ENCODE results near the gene SFXN3. TPM values are rescaled to one million over a fixed set of nuclear protein-coding genes. Genes with fewer than 3 reads are reported as not detected.

The SFXN3 gene
- total and polyA plus RNA-seq, 2 of the 13 experiments (the other 11 are each of a cell fraction or from before 2014, with no cell fraction given), result 16.8 to 71.5 TPM

GRCh38 chr10:101011517-101012423 lies 19.3 kb upstream of the SFXN3 start (continued):
- TF ChIP-seq FOSL1 (CRISPR knock-in tag; IDR thresholded peaks at IDR 0.05; ENCODE audit: borderline replicate concordance) (no peak), SMAD9 (CRISPR knock-in tag; IDR thresholded peaks at IDR 0.05) (no peak), AKAP8 (CRISPR knock-in tag; IDR thresholded peaks at IDR 0.05) (no peak), MLLT10 (CRISPR knock-in tag; IDR thresholded peaks at IDR 0.05) (no peak), MBD4 (IDR thresholded peaks at IDR 0.05; ENCODE audit: borderline replicate concordance, low read length) (no peak)
- TF ChIP-seq, protein P1, sequence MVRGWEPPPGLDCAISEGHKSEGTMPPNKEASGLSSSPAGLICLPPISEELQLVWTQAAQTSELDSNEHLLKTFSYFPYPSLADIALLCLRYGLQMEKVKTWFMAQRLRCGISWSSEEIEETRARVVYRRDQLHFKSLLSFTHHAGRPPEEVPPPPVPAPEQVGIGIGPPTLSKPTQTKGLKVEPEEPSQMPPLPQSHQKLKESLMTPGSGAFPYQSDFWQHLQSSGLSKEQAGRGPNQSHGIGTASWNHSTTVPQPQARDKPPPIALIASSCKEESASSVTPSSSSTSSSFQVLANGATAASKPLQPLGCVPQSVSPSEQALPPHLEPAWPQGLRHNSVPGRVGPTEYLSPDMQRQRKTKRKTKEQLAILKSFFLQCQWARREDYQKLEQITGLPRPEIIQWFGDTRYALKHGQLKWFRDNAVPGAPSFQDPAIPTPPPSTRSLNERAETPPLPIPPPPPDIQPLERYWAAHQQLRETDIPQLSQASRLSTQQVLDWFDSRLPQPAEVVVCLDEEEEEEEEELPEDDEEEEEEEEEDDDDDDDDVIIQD (CRISPR knock-in tag; IDR thresholded peaks at IDR 0.05; ENCODE audit: low read depth), result no peak
- TF ChIP-seq, protein P2, sequence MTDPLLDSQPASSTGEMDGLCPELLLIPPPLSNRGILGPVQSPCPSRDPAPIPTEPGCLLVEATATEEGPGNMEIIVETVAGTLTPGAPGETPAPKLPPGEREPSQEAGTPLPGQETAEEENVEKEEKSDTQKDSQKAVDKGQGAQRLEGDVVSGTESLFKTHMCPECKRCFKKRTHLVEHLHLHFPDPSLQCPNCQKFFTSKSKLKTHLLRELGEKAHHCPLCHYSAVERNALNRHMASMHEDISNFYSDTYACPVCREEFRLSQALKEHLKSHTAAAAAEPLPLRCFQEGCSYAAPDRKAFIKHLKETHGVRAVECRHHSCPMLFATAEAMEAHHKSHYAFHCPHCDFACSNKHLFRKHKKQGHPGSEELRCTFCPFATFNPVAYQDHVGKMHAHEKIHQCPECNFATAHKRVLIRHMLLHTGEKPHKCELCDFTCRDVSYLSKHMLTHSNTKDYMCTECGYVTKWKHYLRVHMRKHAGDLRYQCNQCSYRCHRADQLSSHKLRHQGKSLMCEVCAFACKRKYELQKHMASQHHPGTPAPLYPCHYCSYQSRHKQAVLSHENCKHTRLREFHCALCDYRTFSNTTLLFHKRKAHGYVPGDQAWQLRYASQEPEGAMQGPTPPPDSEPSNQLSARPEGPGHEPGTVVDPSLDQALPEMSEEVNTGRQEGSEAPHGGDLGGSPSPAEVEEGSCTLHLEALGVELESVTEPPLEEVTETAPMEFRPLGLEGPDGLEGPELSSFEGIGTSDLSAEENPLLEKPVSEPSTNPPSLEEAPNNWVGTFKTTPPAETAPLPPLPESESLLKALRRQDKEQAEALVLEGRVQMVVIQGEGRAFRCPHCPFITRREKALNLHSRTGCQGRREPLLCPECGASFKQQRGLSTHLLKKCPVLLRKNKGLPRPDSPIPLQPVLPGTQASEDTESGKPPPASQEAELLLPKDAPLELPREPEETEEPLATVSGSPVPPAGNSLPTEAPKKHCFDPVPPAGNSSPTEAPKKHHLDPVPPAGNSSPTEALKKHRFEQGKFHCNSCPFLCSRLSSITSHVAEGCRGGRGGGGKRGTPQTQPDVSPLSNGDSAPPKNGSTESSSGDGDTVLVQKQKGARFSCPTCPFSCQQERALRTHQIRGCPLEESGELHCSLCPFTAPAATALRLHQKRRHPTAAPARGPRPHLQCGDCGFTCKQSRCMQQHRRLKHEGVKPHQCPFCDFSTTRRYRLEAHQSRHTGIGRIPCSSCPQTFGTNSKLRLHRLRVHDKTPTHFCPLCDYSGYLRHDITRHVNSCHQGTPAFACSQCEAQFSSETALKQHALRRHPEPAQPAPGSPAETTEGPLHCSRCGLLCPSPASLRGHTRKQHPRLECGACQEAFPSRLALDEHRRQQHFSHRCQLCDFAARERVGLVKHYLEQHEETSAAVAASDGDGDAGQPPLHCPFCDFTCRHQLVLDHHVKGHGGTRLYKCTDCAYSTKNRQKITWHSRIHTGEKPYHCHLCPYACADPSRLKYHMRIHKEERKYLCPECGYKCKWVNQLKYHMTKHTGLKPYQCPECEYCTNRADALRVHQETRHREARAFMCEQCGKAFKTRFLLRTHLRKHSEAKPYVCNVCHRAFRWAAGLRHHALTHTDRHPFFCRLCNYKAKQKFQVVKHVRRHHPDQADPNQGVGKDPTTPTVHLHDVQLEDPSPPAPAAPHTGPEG (CRISPR knock-in tag; IDR thresholded peaks at IDR 0.05), result no peak
- TF ChIP-seq, protein P3, sequence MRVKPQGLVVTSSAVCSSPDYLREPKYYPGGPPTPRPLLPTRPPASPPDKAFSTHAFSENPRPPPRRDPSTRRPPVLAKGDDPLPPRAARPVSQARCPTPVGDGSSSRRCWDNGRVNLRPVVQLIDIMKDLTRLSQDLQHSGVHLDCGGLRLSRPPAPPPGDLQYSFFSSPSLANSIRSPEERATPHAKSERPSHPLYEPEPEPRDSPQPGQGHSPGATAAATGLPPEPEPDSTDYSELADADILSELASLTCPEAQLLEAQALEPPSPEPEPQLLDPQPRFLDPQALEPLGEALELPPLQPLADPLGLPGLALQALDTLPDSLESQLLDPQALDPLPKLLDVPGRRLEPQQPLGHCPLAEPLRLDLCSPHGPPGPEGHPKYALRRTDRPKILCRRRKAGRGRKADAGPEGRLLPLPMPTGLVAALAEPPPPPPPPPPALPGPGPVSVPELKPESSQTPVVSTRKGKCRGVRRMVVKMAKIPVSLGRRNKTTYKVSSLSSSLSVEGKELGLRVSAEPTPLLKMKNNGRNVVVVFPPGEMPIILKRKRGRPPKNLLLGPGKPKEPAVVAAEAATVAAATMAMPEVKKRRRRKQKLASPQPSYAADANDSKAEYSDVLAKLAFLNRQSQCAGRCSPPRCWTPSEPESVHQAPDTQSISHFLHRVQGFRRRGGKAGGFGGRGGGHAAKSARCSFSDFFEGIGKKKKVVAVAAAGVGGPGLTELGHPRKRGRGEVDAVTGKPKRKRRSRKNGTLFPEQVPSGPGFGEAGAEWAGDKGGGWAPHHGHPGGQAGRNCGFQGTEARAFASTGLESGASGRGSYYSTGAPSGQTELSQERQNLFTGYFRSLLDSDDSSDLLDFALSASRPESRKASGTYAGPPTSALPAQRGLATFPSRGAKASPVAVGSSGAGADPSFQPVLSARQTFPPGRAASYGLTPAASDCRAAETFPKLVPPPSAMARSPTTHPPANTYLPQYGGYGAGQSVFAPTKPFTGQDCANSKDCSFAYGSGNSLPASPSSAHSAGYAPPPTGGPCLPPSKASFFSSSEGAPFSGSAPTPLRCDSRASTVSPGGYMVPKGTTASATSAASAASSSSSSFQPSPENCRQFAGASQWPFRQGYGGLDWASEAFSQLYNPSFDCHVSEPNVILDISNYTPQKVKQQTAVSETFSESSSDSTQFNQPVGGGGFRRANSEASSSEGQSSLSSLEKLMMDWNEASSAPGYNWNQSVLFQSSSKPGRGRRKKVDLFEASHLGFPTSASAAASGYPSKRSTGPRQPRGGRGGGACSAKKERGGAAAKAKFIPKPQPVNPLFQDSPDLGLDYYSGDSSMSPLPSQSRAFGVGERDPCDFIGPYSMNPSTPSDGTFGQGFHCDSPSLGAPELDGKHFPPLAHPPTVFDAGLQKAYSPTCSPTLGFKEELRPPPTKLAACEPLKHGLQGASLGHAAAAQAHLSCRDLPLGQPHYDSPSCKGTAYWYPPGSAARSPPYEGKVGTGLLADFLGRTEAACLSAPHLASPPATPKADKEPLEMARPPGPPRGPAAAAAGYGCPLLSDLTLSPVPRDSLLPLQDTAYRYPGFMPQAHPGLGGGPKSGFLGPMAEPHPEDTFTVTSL (CRISPR knock-in tag; IDR thresholded peaks at IDR 0.05; ENCODE audit: borderline replicate concordance), result no peak
- TF ChIP-seq, protein P4, sequence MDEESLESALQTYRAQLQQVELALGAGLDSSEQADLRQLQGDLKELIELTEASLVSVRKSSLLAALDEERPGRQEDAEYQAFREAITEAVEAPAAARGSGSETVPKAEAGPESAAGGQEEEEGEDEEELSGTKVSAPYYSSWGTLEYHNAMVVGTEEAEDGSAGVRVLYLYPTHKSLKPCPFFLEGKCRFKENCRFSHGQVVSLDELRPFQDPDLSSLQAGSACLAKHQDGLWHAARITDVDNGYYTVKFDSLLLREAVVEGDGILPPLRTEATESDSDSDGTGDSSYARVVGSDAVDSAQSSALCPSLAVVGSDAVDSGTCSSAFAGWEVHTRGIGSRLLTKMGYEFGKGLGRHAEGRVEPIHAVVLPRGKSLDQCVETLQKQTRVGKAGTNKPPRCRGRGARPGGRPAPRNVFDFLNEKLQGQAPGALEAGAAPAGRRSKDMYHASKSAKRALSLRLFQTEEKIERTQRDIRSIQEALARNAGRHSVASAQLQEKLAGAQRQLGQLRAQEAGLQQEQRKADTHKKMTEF (CRISPR knock-in tag; IDR thresholded peaks at IDR 0.05), result no peak
